ENCODE data around the gene WWOX. TPM values are rescaled to one million over a fixed set of nuclear protein-coding genes. Genes with fewer than 3 reads are reported as not detected.

Gene WWOX
- total RNA-seq, 1 donor from 2014 or later: 18.6 TPM

DNA sequence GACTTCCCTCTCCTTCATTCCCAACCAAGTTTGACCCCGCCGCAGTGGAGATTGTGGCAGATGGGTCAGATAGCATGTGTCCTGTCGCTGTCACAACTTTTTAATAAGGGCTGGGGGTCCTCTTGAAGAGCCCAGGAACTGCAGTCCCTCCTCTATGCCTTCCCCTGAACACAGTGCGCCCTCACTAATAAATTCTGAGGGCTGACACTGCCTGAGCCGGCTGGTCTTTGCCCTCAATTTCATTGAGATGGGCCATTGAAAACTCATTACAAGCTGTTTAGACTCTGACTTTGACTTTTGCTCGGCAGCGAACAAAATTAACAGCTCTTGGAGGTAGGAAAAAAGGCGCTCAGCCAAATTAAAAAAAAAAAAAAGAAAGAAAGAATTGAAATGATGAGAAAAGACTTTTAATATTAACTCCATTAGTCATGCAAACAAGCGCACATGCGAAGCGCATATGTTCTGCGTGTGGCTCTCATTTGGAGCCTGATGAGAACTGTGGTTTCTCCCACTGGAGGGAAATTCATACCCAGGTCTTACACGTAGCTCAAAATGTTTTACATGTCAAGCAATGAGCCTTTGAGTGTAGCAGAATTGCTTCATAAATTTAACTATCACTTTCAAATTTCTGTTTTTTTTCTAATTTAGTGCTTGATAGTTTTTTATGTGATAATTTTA, 704.7 kb downstream of the WWOX start:
- no peak for DNase-seq (ENCODE audit: low spot score)
- Mint-ChIP-seq H3K4me1 (ENCODE audit: unreplicated experiment) (no peaks in the 10 kb centered on the region), H3K36me3 (ENCODE audit: low read depth, unreplicated experiment) (no peaks in the 10 kb centered on the region), H3K27me3 (ENCODE audit: unreplicated experiment) (no peaks in the 10 kb centered on the region), H3K9me3 (ENCODE audit: unreplicated experiment) (no peaks in the 10 kb centered on the region), H3K4me3 (ENCODE audit: unreplicated experiment) (no peak overlapping the region), H3K27ac (ENCODE audit: unreplicated experiment) (no peak overlapping the region)
- no peak for TF ChIP-seq CTCF (IDR thresholded peaks at IDR 0.05; ENCODE audit: unreplicated experiment)

- H3K36me3 Mint-ChIP-seq (ENCODE audit: low read depth, unreplicated experiment): no peaks in the 10 kb centered on the region
- H3K27me3 Mint-ChIP-seq (ENCODE audit: unreplicated experiment): no peaks in the 10 kb centered on the region
- no peak overlapping the region for H3K27ac Mint-ChIP-seq (ENCODE audit: unreplicated experiment)
- H3K4me3 Mint-ChIP-seq (ENCODE audit: unreplicated experiment): no peak overlapping the region
- no peak for TF ChIP-seq CTCF (IDR thresholded peaks at IDR 0.05; ENCODE audit: unreplicated experiment)
- H3K4me1 Mint-ChIP-seq (ENCODE audit: unreplicated experiment): peaks cover 8% of the 10 kb centered on the region
- no peak for DNase-seq (ENCODE audit: low spot score)
- no peaks in the 10 kb centered on the region for H3K9me3 Mint-ChIP-seq (ENCODE audit: unreplicated experiment)
Observed at GRCh38 chr16:78805556-78805955, 706.1 kb downstream of the WWOX start.

DNA sequence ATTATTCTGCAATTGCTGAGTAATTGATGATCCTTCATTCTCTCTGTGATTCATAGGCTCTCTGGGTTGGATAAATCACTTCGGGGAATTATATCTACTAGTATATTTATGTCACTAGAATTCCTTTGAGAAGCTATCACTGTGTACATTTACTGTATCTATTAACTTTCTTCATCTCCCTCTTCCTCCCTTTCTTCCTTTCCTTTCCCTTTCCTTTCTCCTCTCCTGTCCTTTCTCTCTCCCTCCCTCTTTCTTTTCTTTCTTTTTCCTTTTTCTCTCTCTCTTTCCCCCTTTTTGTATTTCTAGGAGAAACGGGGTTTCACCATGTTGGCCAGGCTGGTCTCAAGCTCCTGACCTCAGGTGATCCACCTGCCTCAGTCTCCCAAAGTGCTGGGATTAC, 711.8 kb downstream of the WWOX start:
- Mint-ChIP-seq H3K4me1 (ENCODE audit: unreplicated experiment) (peaks cover 35% of the 10 kb centered on the region), H3K4me3 (ENCODE audit: unreplicated experiment) (no peak overlapping the region), H3K36me3 (ENCODE audit: low read depth, unreplicated experiment) (no peaks in the 10 kb centered on the region), H3K9me3 (ENCODE audit: unreplicated experiment) (no peaks in the 10 kb centered on the region), H3K27ac (ENCODE audit: unreplicated experiment) (no peak overlapping the region), H3K27me3 (ENCODE audit: unreplicated experiment) (peaks cover 2% of the 10 kb centered on the region)
- DNase-seq (ENCODE audit: low spot score): no peak
- no peak for TF ChIP-seq CTCF (IDR thresholded peaks at IDR 0.05; ENCODE audit: unreplicated experiment)

GRCh38 chr16:78812582-78812981, 713.1 kb downstream of the WWOX start:
- no peak overlapping the region for H3K27ac Mint-ChIP-seq (ENCODE audit: unreplicated experiment)
- no peaks in the 10 kb centered on the region for H3K9me3 Mint-ChIP-seq (ENCODE audit: unreplicated experiment)
- H3K4me1 Mint-ChIP-seq (ENCODE audit: unreplicated experiment): peaks cover 41% of the 10 kb centered on the region
- DNase-seq (ENCODE audit: low spot score): no peak
- H3K27me3 Mint-ChIP-seq (ENCODE audit: unreplicated experiment): peaks cover 2% of the 10 kb centered on the region
- H3K36me3 Mint-ChIP-seq (ENCODE audit: low read depth, unreplicated experiment): no peaks in the 10 kb centered on the region
- H3K4me3 Mint-ChIP-seq (ENCODE audit: unreplicated experiment): no peak overlapping the region
- TF ChIP-seq CTCF (IDR thresholded peaks at IDR 0.05; ENCODE audit: unreplicated experiment): no peak

DNA sequence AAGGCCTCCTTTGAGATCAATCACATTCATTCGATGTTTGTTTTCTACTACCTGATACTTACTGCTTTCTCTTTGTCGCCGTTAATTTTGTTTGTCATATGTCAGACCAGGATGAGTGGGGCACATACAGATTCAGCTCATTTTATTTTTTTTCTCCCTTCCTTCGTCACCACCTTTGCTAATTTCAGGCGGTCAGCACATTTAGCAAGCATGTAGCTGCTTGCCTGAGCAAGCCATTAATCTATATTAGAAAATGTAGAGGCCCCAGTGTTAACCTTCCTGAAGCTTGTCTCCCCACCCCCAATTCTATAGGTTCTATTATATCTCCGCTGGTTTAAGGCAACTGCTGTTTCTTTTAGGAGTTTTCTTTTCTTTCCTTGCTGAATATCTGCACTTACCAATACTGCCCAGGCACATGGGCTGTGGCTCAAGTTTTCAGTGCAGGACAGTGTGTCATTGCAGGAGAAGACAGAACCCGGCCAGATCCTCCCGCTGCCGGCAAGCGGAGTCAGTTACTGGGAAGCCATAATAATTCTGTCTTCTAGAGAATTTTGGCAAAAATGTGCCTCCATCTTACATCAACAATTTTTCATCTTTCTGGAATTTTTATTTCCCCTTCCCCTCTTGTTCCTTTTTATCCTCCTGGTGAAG, 714.3 kb downstream of the WWOX start:
- no peak overlapping the region for H3K27ac Mint-ChIP-seq (ENCODE audit: unreplicated experiment)

More for the DNA sequence above, 714.3 kb downstream of the WWOX start:
- no peaks in the 10 kb centered on the region for H3K9me3 Mint-ChIP-seq (ENCODE audit: unreplicated experiment)
- H3K27me3 Mint-ChIP-seq (ENCODE audit: unreplicated experiment): peaks cover 2% of the 10 kb centered on the region
- no peaks in the 10 kb centered on the region for H3K36me3 Mint-ChIP-seq (ENCODE audit: low read depth, unreplicated experiment)
- peaks cover 41% of the 10 kb centered on the region for H3K4me1 Mint-ChIP-seq (ENCODE audit: unreplicated experiment)
- TF ChIP-seq CTCF (IDR thresholded peaks at IDR 0.05; ENCODE audit: unreplicated experiment): no peak
- DNase-seq (ENCODE audit: low spot score): no peak
- no peak overlapping the region for H3K4me3 Mint-ChIP-seq (ENCODE audit: unreplicated experiment)
